ENCODE results near the gene ZNF775.
A peak's percentile ranks its signal among the peaks of the same experiment; 100 is the strongest.

ZNF775 gene

GRCh38 chr7:150378853-150379440 lies at the start of gene ZNF775:
Gene ZNF775, plus strand, starts transcription at chr7:150379330. Its CDS starts 9,141 bp downstream, at chr7:150388471.
- TF ChIP-seq GATA1 (IDR thresholded peaks at IDR 0.05; ENCODE audit: low read depth, low read length), result no peak
- peak; percentile 95 for TF ChIP-seq POLR2A (IDR thresholded peaks at IDR 0.05; ENCODE audit: low read length)
- peak; percentile 92 to 95 for DNase-seq

- no peak for DNase-seq
- TF ChIP-seq GATA1 (IDR thresholded peaks at IDR 0.05; ENCODE audit: low read depth, low read length) (no peak), POLR2A (IDR thresholded peaks at IDR 0.05; ENCODE audit: low read length) (no peak)
These were observed 49.6 kb upstream of the ZNF775 start for GRCh38 chr7:150329331-150330120.

GRCh38 chr7:150330211-150330885 lies 48.8 kb upstream of the ZNF775 start:
- TF ChIP-seq POLR2A (IDR thresholded peaks at IDR 0.05; ENCODE audit: low read length), result no peak
- TF ChIP-seq GATA1 (IDR thresholded peaks at IDR 0.05; ENCODE audit: low read depth, low read length), result no peak
- no peak for DNase-seq

GRCh38 chr7:150332852-150333635 lies 46.1 kb upstream of the ZNF775 start:
- TF ChIP-seq POLR2A (IDR thresholded peaks at IDR 0.05; ENCODE audit: low read length), result no peak
- no peak for TF ChIP-seq GATA1 (IDR thresholded peaks at IDR 0.05; ENCODE audit: low read depth, low read length)
- no peak for DNase-seq

GRCh38 chr7:150333659-150334058 lies 45.5 kb upstream of the ZNF775 start:
- TF ChIP-seq GATA1 (IDR thresholded peaks at IDR 0.05; ENCODE audit: low read depth, low read length), result no peak
- no peak for TF ChIP-seq POLR2A (IDR thresholded peaks at IDR 0.05; ENCODE audit: low read length)
- no peak for DNase-seq

- TF ChIP-seq POLR2A (IDR thresholded peaks at IDR 0.05; ENCODE audit: low read length) (no peak), GATA1 (IDR thresholded peaks at IDR 0.05; ENCODE audit: low read depth, low read length) (no peak)
- DNase-seq, result no peak
These were observed 45.0 kb upstream of the ZNF775 start for GRCh38 chr7:150334108-150334507.

GRCh38 chr7:150335108-150335773 lies 43.9 kb upstream of the ZNF775 start:
- no peak for DNase-seq

GRCh38 chr7:150335774-150336112 lies 43.4 kb upstream of the ZNF775 start:
- TF ChIP-seq POLR2A (IDR thresholded peaks at IDR 0.05; ENCODE audit: low read length), result no peak
- no peak for TF ChIP-seq GATA1 (IDR thresholded peaks at IDR 0.05; ENCODE audit: low read depth, low read length)
- no peak for DNase-seq

More at GRCh38 chr7:150335108-150335773, 43.9 kb upstream of the ZNF775 start:
- no peak for TF ChIP-seq POLR2A (IDR thresholded peaks at IDR 0.05; ENCODE audit: low read length)
- TF ChIP-seq GATA1 (IDR thresholded peaks at IDR 0.05; ENCODE audit: low read depth, low read length), result no peak

- no peak for DNase-seq
- no peak for TF ChIP-seq GATA1 (IDR thresholded peaks at IDR 0.05; ENCODE audit: low read depth, low read length)
These were observed 42.4 kb upstream of the ZNF775 start for GRCh38 chr7:150336746-150337145.

- TF ChIP-seq POLR2A (IDR thresholded peaks at IDR 0.05; ENCODE audit: low read length) (no peak), GATA1 (IDR thresholded peaks at IDR 0.05; ENCODE audit: low read depth, low read length) (no peak)
- DNase-seq, result no peak
These were observed 42.0 kb upstream of the ZNF775 start for GRCh38 chr7:150337179-150337578.

- TF ChIP-seq GATA1 (IDR thresholded peaks at IDR 0.05; ENCODE audit: low read depth, low read length) (no peak), POLR2A (IDR thresholded peaks at IDR 0.05; ENCODE audit: low read length) (no peak)
- no peak for DNase-seq
These were observed 41.5 kb upstream of the ZNF775 start for GRCh38 chr7:150337659-150338081.

GRCh38 chr7:150338166-150338829 lies 40.8 kb upstream of the ZNF775 start:
- TF ChIP-seq POLR2A (IDR thresholded peaks at IDR 0.05; ENCODE audit: low read length), result no peak
- no peak for TF ChIP-seq GATA1 (IDR thresholded peaks at IDR 0.05; ENCODE audit: low read depth, low read length)
- no peak for DNase-seq

GRCh38 chr7:150339409-150339809 lies 39.7 kb upstream of the ZNF775 start:
- DNase-seq, result no peak

More at GRCh38 chr7:150339409-150339809, 39.7 kb upstream of the ZNF775 start:
- TF ChIP-seq POLR2A (IDR thresholded peaks at IDR 0.05; ENCODE audit: low read length) (no peak), GATA1 (IDR thresholded peaks at IDR 0.05; ENCODE audit: low read depth, low read length) (no peak)
